Keratinocyte (primary cell): ENCODE results near the gene MAPKAPK5. TPM values are rescaled to one million over a fixed set of nuclear protein-coding genes. Genes with fewer than 3 reads are reported as not detected.

Source experiments
- DNase-seq: peaks from one replicate; pipeline ENCODE4 v3.0.0-alpha.2; 2011; ENCODE audit warnings: low read depth, missing footprints, low spot score
- FAIRE-seq: peaks from 2 replicates; lab custom pipeline; 2011; peaks lifted over from hg19 to GRCh38; lab: Jason Lieb, UNC
- H2AFZ ChIP-seq: 2 replicates; pipeline ENCODE4 v1.6.0; 2012; ENCODE audit warnings: low read length, control low read depth, inconsistent platforms; ENCODE audit not compliant: control insufficient read depth
- H3K27ac ChIP-seq: 2 replicates; pipeline ENCODE4 v1.5.1; 2011; ENCODE audit warnings: low read length; ENCODE audit not compliant: control insufficient read depth, insufficient read depth
- H3K27me3 ChIP-seq: 3 replicates; pipeline ENCODE4 v1.6.0; 2011; ENCODE audit warnings: low read length; ENCODE audit not compliant: control insufficient read depth, insufficient read depth; ENCODE audit errors: extremely low read depth
- H3K36me3 ChIP-seq, 2 experiments: 2 replicates in 1 of 2; 3 replicates in 1 of 2; pipeline ENCODE4 v1.5.1; 2011; ENCODE audit warnings: low read length in 2 of 2, mild to moderate bottlenecking in 1 of 2; ENCODE audit not compliant: control insufficient read depth in 2 of 2, insufficient read depth in 2 of 2; ENCODE audit errors: extremely low read depth in 1 of 2
- H3K4me1 ChIP-seq: 3 replicates; pipeline ENCODE4 v1.5.1; 2011; ENCODE audit warnings: low read length; ENCODE audit not compliant: control insufficient read depth, insufficient read depth; ENCODE audit errors: extremely low read depth
- H3K4me2 ChIP-seq: 3 replicates; pipeline ENCODE4 v1.6.0; 2011; ENCODE audit warnings: low read depth, low read length; ENCODE audit not compliant: control insufficient read depth, insufficient read depth; ENCODE audit errors: extremely low read depth
- H3K4me3 ChIP-seq, 3 experiments: fragments of 200-600 bp in 1 of 3; sonication (generic) in 1 of 3; 2 replicates in 2 of 3; 3 replicates in 1 of 3; pipeline ENCODE4 v1.5.1; 2011 to 2016; ENCODE audit warnings: low read length in 3 of 3, mild to moderate bottlenecking in 3 of 3, control low read depth in 2 of 3, inconsistent platforms in 1 of 3, low read depth in 1 of 3, mixed read lengths in 1 of 3, mixed run types in 1 of 3, moderate library complexity in 1 of 3; ENCODE audit not compliant: control insufficient read depth in 2 of 3, insufficient read depth in 2 of 3; ENCODE audit errors: extremely low read depth in 1 of 3
- H3K79me2 ChIP-seq: 2 replicates; pipeline ENCODE4 v1.6.0; 2012; ENCODE audit warnings: low read length; ENCODE audit not compliant: control insufficient read depth, insufficient read depth
- H3K9ac ChIP-seq: 3 replicates; pipeline ENCODE4 v1.6.0; 2011; ENCODE audit warnings: low read length; ENCODE audit not compliant: control insufficient read depth, insufficient read depth; ENCODE audit errors: extremely low read depth
- H3K9me1 ChIP-seq: 3 replicates; pipeline ENCODE4 v1.6.0; 2011; ENCODE audit warnings: low read length; ENCODE audit not compliant: control insufficient read depth, insufficient read depth; ENCODE audit errors: extremely low read depth
- H3K9me3 ChIP-seq: 2 replicates; pipeline ENCODE4 v1.5.1; 2012; ENCODE audit warnings: low read depth, low read length; ENCODE audit not compliant: control insufficient read depth
- H4K20me1 ChIP-seq: 3 replicates; pipeline ENCODE4 v1.6.0; 2011; ENCODE audit warnings: low read length; ENCODE audit not compliant: control insufficient read depth, insufficient read depth; ENCODE audit errors: extremely low read depth
- EZH2 ChIP-seq: IDR thresholded peaks from one replicate; pipeline ENCODE4 v1.6.1; 2012; ENCODE audit warnings: inconsistent platforms, mild to moderate bottlenecking, low read length, moderate library complexity
- dilution Hi-C: fragments of 300-500 bp; cut with MboI; formaldehyde crosslinking; loops from one replicate; pipeline ENCODE4 v1.7.0; 2020; ENCODE audit warnings: low sequenced_read_pairs; ENCODE audit not compliant: extremely low pct_ligation_motif_present
- polyA plus RNA-seq, 5 experiments: library from polyadenylated mRNA; depleted of rRNA in 3 of 5; stranded (reverse) in 3 of 5; stranded (forward) in 1 of 5; unstranded in 1 of 5; fragments of >200 nt; gene quantifications; 1 replicate in 1 of 5; 2 replicates in 3 of 5; 3 replicates in 1 of 5; pipeline versions ENCODE4 v1.2.1 to v1.2.3, GENCODE V29; 2011 to 2012; ENCODE audit warnings: missing spikeins in 2 of 5, low read depth in 1 of 5, low replicate concordance in 1 of 5
- TF ChIP-seq, protein P1 (sequence below), 3 experiments: IDR thresholded peaks in 1 of 3; conservative IDR thresholded peaks in 1 of 3; optimal IDR thresholded peaks in 1 of 3; 2 replicates in 2 of 3; 3 replicates in 1 of 3; pipeline versions ENCODE3 to v1.5.1; 2011; ENCODE audit warnings: low read length in 3 of 3, mild to moderate bottlenecking in 3 of 3, moderate library complexity in 2 of 3, control low read depth in 1 of 3, inconsistent platforms in 1 of 3; ENCODE audit not compliant: insufficient read depth in 2 of 3; ENCODE audit errors: extremely low read depth in 1 of 3

The MAPKAPK5 gene
- polyA plus RNA-seq, 1 donor (not counting 4 experiments of a cell fraction or from before 2014, with no cell fraction given): 39.1 TPM

DNA sequence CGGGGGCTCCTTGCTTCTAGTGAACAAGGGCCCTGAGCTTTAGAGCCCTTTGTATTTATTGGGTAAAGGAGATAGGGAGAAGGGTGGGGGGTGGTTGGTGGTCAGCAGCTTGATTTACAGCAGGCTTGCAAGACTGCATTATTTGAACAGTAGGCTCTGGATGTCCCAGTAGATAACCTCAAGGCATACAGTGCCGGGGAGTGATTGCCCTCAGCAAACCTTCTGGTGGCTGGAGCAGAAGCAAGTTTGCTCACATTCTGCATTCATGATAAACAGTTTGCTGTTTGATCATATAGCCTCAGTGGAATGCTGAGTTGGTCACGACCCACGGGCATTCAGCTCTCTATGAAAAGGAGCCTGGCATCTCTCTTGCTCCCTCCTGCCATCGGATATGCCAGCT lies 16.5 kb upstream of the MAPKAPK5 start:
- Histone ChIP-seq H2AFZ (no peak overlapping the region), H3K27me3 (no peaks in the 10 kb centered on the region), H3K9ac (no peak overlapping the region), H3K4me2 (no peak overlapping the region), H3K79me2 (no peaks in the 10 kb centered on the region), H3K9me1 (no peaks in the 10 kb centered on the region), H3K27ac (no peak overlapping the region), H3K9me3 (no peaks in the 10 kb centered on the region), H4K20me1 (no peaks in the 10 kb centered on the region), H3K4me3 (no peak overlapping the region), H3K36me3 (no peaks in the 10 kb centered on the region), H3K4me1 (no peaks in the 10 kb centered on the region)
- TF ChIP-seq, protein P1, sequence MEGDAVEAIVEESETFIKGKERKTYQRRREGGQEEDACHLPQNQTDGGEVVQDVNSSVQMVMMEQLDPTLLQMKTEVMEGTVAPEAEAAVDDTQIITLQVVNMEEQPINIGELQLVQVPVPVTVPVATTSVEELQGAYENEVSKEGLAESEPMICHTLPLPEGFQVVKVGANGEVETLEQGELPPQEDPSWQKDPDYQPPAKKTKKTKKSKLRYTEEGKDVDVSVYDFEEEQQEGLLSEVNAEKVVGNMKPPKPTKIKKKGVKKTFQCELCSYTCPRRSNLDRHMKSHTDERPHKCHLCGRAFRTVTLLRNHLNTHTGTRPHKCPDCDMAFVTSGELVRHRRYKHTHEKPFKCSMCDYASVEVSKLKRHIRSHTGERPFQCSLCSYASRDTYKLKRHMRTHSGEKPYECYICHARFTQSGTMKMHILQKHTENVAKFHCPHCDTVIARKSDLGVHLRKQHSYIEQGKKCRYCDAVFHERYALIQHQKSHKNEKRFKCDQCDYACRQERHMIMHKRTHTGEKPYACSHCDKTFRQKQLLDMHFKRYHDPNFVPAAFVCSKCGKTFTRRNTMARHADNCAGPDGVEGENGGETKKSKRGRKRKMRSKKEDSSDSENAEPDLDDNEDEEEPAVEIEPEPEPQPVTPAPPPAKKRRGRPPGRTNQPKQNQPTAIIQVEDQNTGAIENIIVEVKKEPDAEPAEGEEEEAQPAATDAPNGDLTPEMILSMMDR (optimal IDR thresholded peaks at IDR 0.05 in 1 of 3, IDR thresholded peaks at IDR 0.05 in 1 of 3, conservative IDR thresholded peaks at IDR 0.05 in 1 of 3; ENCODE audit: extremely low read depth in 1 of 3, insufficient read depth in 2 of 3, low read length in 3 of 3): no peak
- FAIRE-seq (no peak), DNase-seq (no peak)
- dilution Hi-C loops: no loop called here

DNA sequence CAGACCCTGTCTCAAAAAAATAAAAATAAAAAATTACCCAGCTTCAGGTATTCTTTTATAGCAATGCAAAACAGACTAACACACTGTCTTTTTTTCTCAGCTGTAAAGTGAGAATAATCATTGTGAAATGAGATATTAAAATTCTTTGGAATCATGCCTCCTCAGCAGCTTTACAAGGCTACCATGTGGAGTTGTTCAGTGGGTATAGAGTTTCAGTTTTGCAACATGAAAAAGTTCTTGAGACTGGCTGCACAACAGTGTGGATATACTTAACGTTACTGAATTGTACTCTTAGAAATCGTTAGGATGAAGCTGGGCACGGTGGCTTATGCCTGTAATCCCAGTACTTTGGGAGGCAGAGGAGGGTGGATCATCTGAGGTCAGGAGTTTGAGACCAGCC lies 15.7 kb upstream of the MAPKAPK5 start:
- FAIRE-seq: no peak
- dilution Hi-C loops: no loop called here
- Histone ChIP-seq H2AFZ (no peak overlapping the region), H3K4me2 (no peak overlapping the region), H3K4me3 (no peak overlapping the region), H3K27me3 (no peaks in the 10 kb centered on the region), H3K79me2 (no peaks in the 10 kb centered on the region), H3K9me1 (no peaks in the 10 kb centered on the region), H3K9me3 (no peaks in the 10 kb centered on the region), H3K27ac (no peak overlapping the region), H3K9ac (no peak overlapping the region), H4K20me1 (no peaks in the 10 kb centered on the region), H3K36me3 (no peaks in the 10 kb centered on the region), H3K4me1 (no peaks in the 10 kb centered on the region)
- TF ChIP-seq, protein P1 (optimal IDR thresholded peaks at IDR 0.05 in 1 of 3, IDR thresholded peaks at IDR 0.05 in 1 of 3, conservative IDR thresholded peaks at IDR 0.05 in 1 of 3; ENCODE audit: extremely low read depth in 1 of 3, insufficient read depth in 2 of 3, low read length in 3 of 3): no peak
- TF ChIP-seq EZH2: no peak
- no peak for DNase-seq
